K562 (cell line): Measurements from ENCODE around the gene NECTIN3.

Source experiments
- EHMT2 ChIP-seq: fragments of 450-650 bp; IDR thresholded peaks from 2 replicates; pipeline ENCODE4 v1.6.1; 2018; ENCODE audit warnings: antibody characterized with exemption
- EZH2 ChIP-seq: IDR thresholded peaks from 2 replicates; pipeline ENCODE4 v1.6.1; 2012; ENCODE audit warnings: low read depth, mild to moderate bottlenecking, inconsistent platforms, low read length, borderline replicate concordance
- NFIC ChIP-seq: fragments of 450-650 bp; IDR thresholded peaks from 2 replicates; pipeline ENCODE4 v1.6.1; 2017; ENCODE audit warnings: mild to moderate bottlenecking, inconsistent platforms
- RBBP5 ChIP-seq: fragments of 200-600 bp; sonication (generic); IDR thresholded peaks from 2 replicates; pipeline ENCODE4 v1.6.1; 2012; ENCODE audit warnings: borderline replicate concordance, mild to moderate bottlenecking, low read length, control low read depth, inconsistent platforms; ENCODE audit not compliant: insufficient read depth, poor library complexity, severe bottlenecking
- SMC3 ChIP-seq: conservative IDR thresholded peaks from 2 replicates; pipeline ENCODE4 v1.6.1; 2011; ENCODE audit warnings: low read depth, low read length, improper control_type of control experiment; ENCODE audit not compliant: insufficient read depth
- ZNF12 ChIP-seq: sonication (generic); formaldehyde crosslinking; IDR thresholded peaks from 2 replicates; pipeline ENCODE4 v1.4.0; 2020; ENCODE audit warnings: mild to moderate bottlenecking, missing genetic modification reagents
- ZNF124 ChIP-seq: sonication (generic); formaldehyde crosslinking; IDR thresholded peaks from 2 replicates; pipeline ENCODE4 v1.8.1; 2022; ENCODE audit warnings: missing genetic modification reagents
- ZNF133 ChIP-seq: fragments of 250-450 bp; sonication (Bioruptor Pico); IDR thresholded peaks from 2 replicates; pipeline ENCODE4 v1.4.0; 2020; ENCODE audit warnings: mild to moderate bottlenecking
- ZNF175 ChIP-seq: fragments of 200-800 bp; sonication (Bioruptor generic); IDR thresholded peaks from 2 replicates; pipeline ENCODE4 v1.6.1; 2016; ENCODE audit warnings: low read depth, mild to moderate bottlenecking, missing genetic modification characterization, missing compliant biosample characterization
- ZNF3 ChIP-seq: fragments of 250-450 bp; sonication (Bioruptor Pico); IDR thresholded peaks from 2 replicates; pipeline ENCODE4 v1.5.0; 2021; ENCODE audit warnings: mild to moderate bottlenecking, moderate library complexity
- ZSCAN29 ChIP-seq: fragments of 450-650 bp; IDR thresholded peaks from 2 replicates; pipeline ENCODE4 v1.6.1; 2017
- TF ChIP-seq, protein P1 (sequence below): sonication (generic); formaldehyde crosslinking; IDR thresholded peaks from 2 replicates; pipeline ENCODE4 v1.8.0; 2022; ENCODE audit warnings: mild to moderate bottlenecking, missing genetic modification reagents, borderline replicate concordance
- TF ChIP-seq, protein P2 (sequence below), 3 experiments: IDR thresholded peaks in 2 of 3; conservative IDR thresholded peaks in 1 of 3; 2 replicates each; pipeline ENCODE4 v1.5.1; 2011 to 2012; ENCODE audit warnings: low read length in 3 of 3, mild to moderate bottlenecking in 3 of 3, control low read depth in 2 of 3, improper control_type of control experiment in 1 of 3, inconsistent platforms in 1 of 3, low read depth in 1 of 3, mixed read lengths in 1 of 3, moderate library complexity in 1 of 3; ENCODE audit not compliant: insufficient read depth in 2 of 3

- TF ChIP-seq, protein P1, sequence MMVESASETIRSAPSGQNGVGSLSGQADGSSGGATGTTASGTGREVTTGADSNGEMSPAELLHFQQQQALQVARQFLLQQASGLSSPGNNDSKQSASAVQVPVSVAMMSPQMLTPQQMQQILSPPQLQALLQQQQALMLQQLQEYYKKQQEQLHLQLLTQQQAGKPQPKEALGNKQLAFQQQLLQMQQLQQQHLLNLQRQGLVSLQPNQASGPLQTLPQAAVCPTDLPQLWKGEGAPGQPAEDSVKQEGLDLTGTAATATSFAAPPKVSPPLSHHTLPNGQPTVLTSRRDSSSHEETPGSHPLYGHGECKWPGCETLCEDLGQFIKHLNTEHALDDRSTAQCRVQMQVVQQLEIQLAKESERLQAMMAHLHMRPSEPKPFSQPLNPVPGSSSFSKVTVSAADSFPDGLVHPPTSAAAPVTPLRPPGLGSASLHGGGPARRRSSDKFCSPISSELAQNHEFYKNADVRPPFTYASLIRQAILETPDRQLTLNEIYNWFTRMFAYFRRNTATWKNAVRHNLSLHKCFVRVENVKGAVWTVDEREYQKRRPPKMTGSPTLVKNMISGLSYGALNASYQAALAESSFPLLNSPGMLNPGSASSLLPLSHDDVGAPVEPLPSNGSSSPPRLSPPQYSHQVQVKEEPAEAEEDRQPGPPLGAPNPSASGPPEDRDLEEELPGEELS (CRISPR knock-in tag), result no peak
- TF ChIP-seq ZSCAN29 (no peak), NFIC (no peak), ZNF12 (CRISPR knock-in tag) (no peak), ZNF124 (no peak), SMC3 (no peak), EHMT2 (no peak), EZH2 (no peak), ZNF175 (no peak), ZNF3 (CRISPR knock-in tag) (no peak), ZNF133 (no peak), RBBP5 (no peak)
- TF ChIP-seq, protein P2, sequence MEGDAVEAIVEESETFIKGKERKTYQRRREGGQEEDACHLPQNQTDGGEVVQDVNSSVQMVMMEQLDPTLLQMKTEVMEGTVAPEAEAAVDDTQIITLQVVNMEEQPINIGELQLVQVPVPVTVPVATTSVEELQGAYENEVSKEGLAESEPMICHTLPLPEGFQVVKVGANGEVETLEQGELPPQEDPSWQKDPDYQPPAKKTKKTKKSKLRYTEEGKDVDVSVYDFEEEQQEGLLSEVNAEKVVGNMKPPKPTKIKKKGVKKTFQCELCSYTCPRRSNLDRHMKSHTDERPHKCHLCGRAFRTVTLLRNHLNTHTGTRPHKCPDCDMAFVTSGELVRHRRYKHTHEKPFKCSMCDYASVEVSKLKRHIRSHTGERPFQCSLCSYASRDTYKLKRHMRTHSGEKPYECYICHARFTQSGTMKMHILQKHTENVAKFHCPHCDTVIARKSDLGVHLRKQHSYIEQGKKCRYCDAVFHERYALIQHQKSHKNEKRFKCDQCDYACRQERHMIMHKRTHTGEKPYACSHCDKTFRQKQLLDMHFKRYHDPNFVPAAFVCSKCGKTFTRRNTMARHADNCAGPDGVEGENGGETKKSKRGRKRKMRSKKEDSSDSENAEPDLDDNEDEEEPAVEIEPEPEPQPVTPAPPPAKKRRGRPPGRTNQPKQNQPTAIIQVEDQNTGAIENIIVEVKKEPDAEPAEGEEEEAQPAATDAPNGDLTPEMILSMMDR (IDR thresholded peaks at IDR 0.05 in 2 of 3, conservative IDR thresholded peaks at IDR 0.05 in 1 of 3; ENCODE audit: insufficient read depth in 2 of 3, low read depth in 1 of 3, low read length in 3 of 3), result no peak
Measured at GRCh38 chr3:111237946-111238345, 166.3 kb downstream of the NECTIN3 start.
